Epithelial cell of alveolus of lung (primary cell): ENCODE results near the gene OR14A16. TPM values are rescaled to one million over a fixed set of nuclear protein-coding genes. Genes with fewer than 3 reads are reported as not detected.

ENCODE experiments used
- total RNA-seq: library from RNA; depleted of rRNA; stranded (reverse); fragments of >200 nt; gene quantifications from 2 replicates; pipeline ENCODE4 v1.2.1, GENCODE V29; 2015

Gene OR14A16, protein sequence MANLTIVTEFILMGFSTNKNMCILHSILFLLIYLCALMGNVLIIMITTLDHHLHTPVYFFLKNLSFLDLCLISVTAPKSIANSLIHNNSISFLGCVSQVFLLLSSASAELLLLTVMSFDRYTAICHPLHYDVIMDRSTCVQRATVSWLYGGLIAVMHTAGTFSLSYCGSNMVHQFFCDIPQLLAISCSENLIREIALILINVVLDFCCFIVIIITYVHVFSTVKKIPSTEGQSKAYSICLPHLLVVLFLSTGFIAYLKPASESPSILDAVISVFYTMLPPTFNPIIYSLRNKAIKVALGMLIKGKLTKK
- total RNA-seq = not detected in 2 replicates

DNA sequence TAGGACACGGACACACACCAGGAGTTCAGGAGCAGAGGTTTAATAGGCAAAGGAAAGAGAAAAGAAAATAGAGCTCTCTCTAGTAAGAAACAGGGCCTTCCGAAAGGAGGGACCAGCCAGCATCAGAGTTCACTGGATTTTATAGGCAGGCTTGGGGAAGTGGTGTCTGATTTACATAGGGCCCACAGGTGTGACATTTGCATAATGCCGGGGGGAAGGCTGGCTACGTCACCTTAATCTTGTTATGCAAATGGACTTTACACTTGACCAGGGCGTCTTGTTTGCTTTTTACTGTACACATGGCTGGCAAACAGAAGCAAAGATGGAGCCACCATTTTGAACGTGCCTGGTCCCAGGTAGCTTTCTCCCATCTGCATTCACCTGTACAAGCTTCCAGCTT, at the start of gene OR14A16:
TSS of gene OR14A16 (minus strand) at position 97 of the 400 bp plus-strand sequence. CDS start 8,390 bp downstream, outside the sequence.

DNA sequence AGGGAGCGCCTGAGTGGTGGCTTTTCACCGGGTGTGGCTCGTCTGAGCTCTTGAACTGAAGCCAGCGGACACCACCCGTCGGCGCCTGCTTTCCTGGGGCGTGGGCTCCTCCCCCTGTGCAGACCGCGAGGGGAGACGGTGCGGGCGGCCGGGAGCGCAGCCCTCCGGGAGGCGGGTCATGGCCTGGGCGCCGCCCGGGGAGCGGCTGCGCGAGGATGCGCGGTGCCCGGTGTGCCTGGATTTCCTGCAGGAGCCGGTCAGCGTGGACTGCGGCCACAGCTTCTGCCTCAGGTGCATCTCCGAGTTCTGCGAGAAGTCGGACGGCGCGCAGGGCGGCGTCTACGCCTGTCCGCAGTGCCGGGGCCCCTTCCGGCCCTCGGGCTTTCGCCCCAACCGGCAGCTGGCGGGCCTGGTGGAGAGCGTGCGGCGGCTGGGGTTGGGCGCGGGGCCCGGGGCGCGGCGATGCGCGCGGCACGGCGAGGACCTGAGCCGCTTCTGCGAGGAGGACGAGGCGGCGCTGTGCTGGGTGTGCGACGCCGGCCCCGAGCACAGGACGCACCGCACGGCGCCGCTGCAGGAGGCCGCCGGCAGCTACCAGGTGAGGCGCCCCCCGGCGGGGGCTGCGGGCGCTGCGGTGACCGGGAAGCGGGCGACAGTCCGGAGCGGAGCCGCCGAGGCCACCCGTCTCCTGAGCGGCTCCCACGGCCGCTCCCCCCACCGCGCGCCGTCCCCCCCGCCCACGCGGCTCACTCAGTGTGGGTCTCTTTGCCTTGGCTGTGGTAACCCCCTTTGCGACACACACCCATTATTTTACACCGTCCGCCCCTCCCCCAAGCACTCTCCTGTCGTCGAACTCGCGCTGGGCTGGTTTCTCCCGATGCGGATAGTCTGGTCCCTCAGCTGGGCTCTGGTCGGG, 33.4 kb upstream of the OR14A16 start, which contains the start of gene TRIM58:
TSS of gene TRIM58 (plus strand) at position 119 of the 916 bp plus-strand sequence. CDS start at position 179, 60 bp downstream.

DNA sequence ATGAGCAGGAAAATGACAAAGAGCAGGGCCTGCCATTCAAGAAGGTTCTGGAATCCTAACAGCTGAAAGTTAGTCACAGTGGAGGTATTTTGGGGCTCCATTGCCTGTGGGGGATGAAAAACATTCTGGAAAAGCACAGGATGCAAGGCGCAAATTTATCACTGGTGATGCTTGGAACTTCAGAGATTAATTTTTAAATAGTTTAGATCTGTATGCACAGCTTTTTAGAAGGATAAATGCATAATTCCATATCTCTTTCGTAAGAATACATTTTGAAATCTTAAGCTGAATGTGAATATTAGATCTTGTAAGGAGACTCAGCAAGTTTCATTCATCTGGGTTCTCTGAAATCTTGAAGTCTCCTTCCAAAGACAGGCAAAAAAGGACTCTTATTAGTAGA, 17.9 kb upstream of the OR14A16 start, which contains the start of gene OR11L1:
TSS of gene OR11L1 (minus strand) at position 101 of the 400 bp plus-strand sequence. CDS start at position 101, 0 bp downstream.

Other genes starting within 250 kb of the OR14A16 start
- gene OR2G2, start 235.8 kb downstream of the OR14A16 start, total RNA-seq = not detected in 2 replicates
- not detected in 2 replicates for gene OR2G3, start 218.5 kb downstream of the OR14A16 start, total RNA-seq
- gene OR13G1, start 144.4 kb downstream of the OR14A16 start, total RNA-seq = not detected in 2 replicates
- gene OR6F1, start 107.5 kb downstream of the OR14A16 start, total RNA-seq = not detected in 2 replicates
- not detected in 2 replicates for gene OR14K1, start 85.5 kb downstream of the OR14A16 start, total RNA-seq
- gene OR14A2, start 76.0 kb downstream of the OR14A16 start, total RNA-seq = not detected in 2 replicates
- not detected in 2 replicates for gene OR1C1, start 63.6 kb downstream of the OR14A16 start, total RNA-seq
- gene OR11L1, start 17.8 kb upstream of the OR14A16 start, total RNA-seq = not detected in 2 replicates
- gene TRIM58, start 33.1 kb upstream of the OR14A16 start, total RNA-seq = 0.13 and 0.32 TPM in 2 replicates
- not detected in 2 replicates for gene OR2W3, start 71.5 kb upstream of the OR14A16 start, total RNA-seq
- gene OR2T8, start 96.1 kb upstream of the OR14A16 start, total RNA-seq = not detected in 2 replicates
- gene OR2AJ1, start 100.8 kb upstream of the OR14A16 start, total RNA-seq = not detected in 2 replicates
- gene OR2L8, start 124.7 kb upstream of the OR14A16 start, total RNA-seq = not detected in 2 replicates
- gene OR2AK2, start 141.1 kb upstream of the OR14A16 start, total RNA-seq = not detected in 2 replicates
- not detected in 2 replicates for gene OR2L5, start 189.5 kb upstream of the OR14A16 start, total RNA-seq
- gene OR2L2, start 206.0 kb upstream of the OR14A16 start, total RNA-seq = not detected in 2 replicates
- gene OR2L3, start 222.7 kb upstream of the OR14A16 start, total RNA-seq = not detected in 2 replicates